PC-3 (cell line): ENCODE measurements around the gene H2AZ2.
"Not testable (repeated sequence)": the region's sequence is repeated elsewhere in the genome, so short reads cannot be mapped to it uniquely, and the experiment has no call there.

ENCODE experiments used
- EZH2 ChIP-seq: fragments of 300-600 bp; sonication (generic); IDR thresholded peaks from one replicate; pipeline ENCODE4 v1.6.1; 2017; ENCODE audit warnings: antibody characterized with exemption, mild to moderate bottlenecking, low read length; ENCODE audit not compliant: unreplicated experiment
- EZH2phosphoT487 ChIP-seq: fragments of 300-600 bp; sonication (generic); IDR thresholded peaks from 2 replicates; pipeline ENCODE4 v1.6.1; 2018; ENCODE audit warnings: mild to moderate bottlenecking, antibody characterized with exemption, low read length, borderline replicate concordance
- TF ChIP-seq, protein P1 (sequence below): fragments of 300-600 bp; sonication (generic); conservative IDR thresholded peaks from 2 replicates; pipeline ENCODE4 v1.5.1; 2017; ENCODE audit warnings: antibody characterized with exemption, low read depth, mild to moderate bottlenecking, low read length

DNA sequence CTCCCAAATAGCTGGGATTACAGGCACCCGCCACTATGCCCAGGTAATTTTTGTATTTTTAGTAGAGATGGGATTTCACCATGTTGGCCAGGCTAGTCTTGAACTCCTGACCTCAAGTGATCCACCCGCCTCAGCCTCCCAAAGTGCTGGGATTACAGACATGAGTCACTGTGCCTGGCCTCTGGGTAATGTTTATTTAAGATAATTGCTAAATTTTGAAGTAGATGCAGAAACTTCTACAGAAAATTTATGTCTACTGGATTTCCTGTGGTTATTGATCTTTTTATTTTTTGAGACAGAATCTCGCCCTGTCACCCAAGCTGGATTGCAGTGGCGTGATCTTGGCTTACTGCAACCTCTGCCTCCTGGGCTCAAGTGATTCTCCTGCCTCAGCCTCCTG lies 14.1 kb upstream of the H2AZ2 start:
- TF ChIP-seq, protein P1, sequence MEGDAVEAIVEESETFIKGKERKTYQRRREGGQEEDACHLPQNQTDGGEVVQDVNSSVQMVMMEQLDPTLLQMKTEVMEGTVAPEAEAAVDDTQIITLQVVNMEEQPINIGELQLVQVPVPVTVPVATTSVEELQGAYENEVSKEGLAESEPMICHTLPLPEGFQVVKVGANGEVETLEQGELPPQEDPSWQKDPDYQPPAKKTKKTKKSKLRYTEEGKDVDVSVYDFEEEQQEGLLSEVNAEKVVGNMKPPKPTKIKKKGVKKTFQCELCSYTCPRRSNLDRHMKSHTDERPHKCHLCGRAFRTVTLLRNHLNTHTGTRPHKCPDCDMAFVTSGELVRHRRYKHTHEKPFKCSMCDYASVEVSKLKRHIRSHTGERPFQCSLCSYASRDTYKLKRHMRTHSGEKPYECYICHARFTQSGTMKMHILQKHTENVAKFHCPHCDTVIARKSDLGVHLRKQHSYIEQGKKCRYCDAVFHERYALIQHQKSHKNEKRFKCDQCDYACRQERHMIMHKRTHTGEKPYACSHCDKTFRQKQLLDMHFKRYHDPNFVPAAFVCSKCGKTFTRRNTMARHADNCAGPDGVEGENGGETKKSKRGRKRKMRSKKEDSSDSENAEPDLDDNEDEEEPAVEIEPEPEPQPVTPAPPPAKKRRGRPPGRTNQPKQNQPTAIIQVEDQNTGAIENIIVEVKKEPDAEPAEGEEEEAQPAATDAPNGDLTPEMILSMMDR, result not testable (repeated sequence)
- not testable (repeated sequence) for TF ChIP-seq EZH2, EZH2phosphoT487
